Epithelial cell of proximal tubule (primary cell): ENCODE measurements around the gene TMEM63C. TPM values are rescaled to one million over a fixed set of nuclear protein-coding genes. Genes with fewer than 3 reads are reported as not detected.

ENCODE experiments used
- DNase-seq: peaks from one replicate; pipeline ENCODE4 v3.0.0-alpha.2; 2011; ENCODE audit warnings: low read depth
- H3K4me3 ChIP-seq: 2 replicates; pipeline ENCODE4 v1.5.1; 2011; ENCODE audit warnings: low read depth, mild to moderate bottlenecking, low read length
- CTCF ChIP-seq: conservative IDR thresholded peaks from 2 replicates; pipeline ENCODE4 v1.5.1; 2012; ENCODE audit warnings: low read depth, mild to moderate bottlenecking, low read length
- total RNA-seq: library from RNA; depleted of rRNA; stranded (reverse); fragments of >200 nt; gene quantifications from 2 replicates; pipeline ENCODE4 v1.2.3, GENCODE V29; 2015

Gene TMEM63C
- total RNA-seq, 1 donor from 2014 or later: 0.35 TPM

- H3K4me3 ChIP-seq: no peak overlapping the region
- TF ChIP-seq CTCF: no peak
- DNase-seq: no peak
Observed at GRCh38 chr14:77198561-77198960, 17.0 kb downstream of the TMEM63C start.

GRCh38 chr14:77199590-77199989, 18.0 kb downstream of the TMEM63C start:
- DNase-seq: no peak
- no peak overlapping the region for H3K4me3 ChIP-seq
- TF ChIP-seq CTCF: no peak

GRCh38 chr14:77200406-77200985, 18.9 kb downstream of the TMEM63C start:
- DNase-seq: no peak
- TF ChIP-seq CTCF: no peak
- H3K4me3 ChIP-seq: no peak overlapping the region

- DNase-seq: no peak
- H3K4me3 ChIP-seq: no peak overlapping the region
- no peak for TF ChIP-seq CTCF
Observed at GRCh38 chr14:77201696-77202095, 20.1 kb downstream of the TMEM63C start.

GRCh38 chr14:77203611-77204458, 22.2 kb downstream of the TMEM63C start:
- H3K4me3 ChIP-seq: no peak overlapping the region
- no peak for DNase-seq
- TF ChIP-seq CTCF: no peak

- DNase-seq: no peak
- no peak for TF ChIP-seq CTCF
Observed at GRCh38 chr14:77204459-77204771, 22.8 kb downstream of the TMEM63C start.

GRCh38 chr14:77204907-77205306, 23.3 kb downstream of the TMEM63C start:
- TF ChIP-seq CTCF: no peak
- no peak for DNase-seq
- H3K4me3 ChIP-seq: no peak overlapping the region

More at GRCh38 chr14:77204459-77204771, 22.8 kb downstream of the TMEM63C start:
- no peak overlapping the region for H3K4me3 ChIP-seq
